GF-D8 (cell line): ENCODE results near the gene COX7A2L.
"Not testable (repeated sequence)": the region's sequence is repeated elsewhere in the genome, so short reads cannot be mapped to it uniquely, and the experiment has no call there.

Experiments used
- DNase-seq: peaks from one replicate; lab custom pipeline; 2025; lab: John Stamatoyannopoulos, UW

Gene COX7A2L

DNA sequence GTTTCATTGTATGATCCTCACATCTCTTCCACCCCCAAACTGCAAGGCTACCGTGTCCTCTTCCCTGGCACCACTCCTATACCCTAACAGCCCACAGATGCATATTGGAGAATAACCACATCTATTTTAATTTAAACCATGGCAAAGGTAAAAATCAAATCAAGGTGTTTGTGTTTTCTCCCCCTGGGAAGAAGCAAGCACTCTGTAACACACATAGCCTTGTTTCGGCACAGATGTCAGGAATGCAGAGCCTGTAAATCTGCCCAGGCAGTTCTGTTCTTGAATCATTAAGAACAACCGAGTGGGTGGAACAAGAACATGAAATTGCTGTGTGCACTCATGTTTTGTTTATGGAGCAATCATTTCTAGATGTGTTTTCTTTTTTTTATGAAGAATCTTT is 6.8 kb upstream of the COX7A2L start:
- DNase-seq = no peak

GRCh38 chr2:42366411-42366810 is 5.4 kb upstream of the COX7A2L start:
- DNase-seq = no peak

GRCh38 chr2:42364658-42365057 is 3.6 kb upstream of the COX7A2L start:
- DNase-seq = no peak

GRCh38 chr2:42363413-42363812 is 2.4 kb upstream of the COX7A2L start:
- DNase-seq = no peak

- DNase-seq = no peak
Observed at GRCh38 chr2:42361728-42362283, 789 bp upstream of the COX7A2L start.

GRCh38 chr2:42360493-42360889 is 526 bp downstream of the COX7A2L start:
- no peak for DNase-seq

DNA sequence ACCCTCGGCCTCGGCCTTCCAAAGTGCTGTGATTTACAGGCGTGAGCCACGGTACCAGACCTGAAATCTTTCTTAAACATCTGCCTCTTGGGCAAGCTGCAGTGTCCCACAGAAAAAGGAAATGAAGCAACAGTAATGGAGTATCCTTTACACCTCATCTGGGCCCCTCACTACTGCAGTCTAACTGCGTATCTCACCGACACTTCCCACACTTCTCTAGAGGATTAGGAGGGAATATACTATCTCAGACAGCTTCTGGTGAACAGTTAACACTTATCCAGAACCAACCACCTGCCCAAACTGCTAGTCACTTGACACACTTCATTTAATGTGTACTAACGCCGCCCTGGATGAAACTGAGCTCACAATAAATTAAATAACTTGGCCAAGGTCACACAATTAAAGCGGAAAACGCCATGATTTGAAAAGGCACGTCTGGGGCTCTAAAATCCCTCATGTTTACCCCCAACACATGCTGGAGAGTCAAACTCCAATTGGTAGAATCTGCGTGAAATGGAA is 993 bp downstream of the COX7A2L start:
- peak; percentile 82 for DNase-seq

- peak; percentile 42 for DNase-seq
Observed at GRCh38 chr2:42359304-42359964, 1.6 kb downstream of the COX7A2L start.

GRCh38 chr2:42353792-42354429 is 7.1 kb downstream of the COX7A2L start:
- no peak for DNase-seq

DNA sequence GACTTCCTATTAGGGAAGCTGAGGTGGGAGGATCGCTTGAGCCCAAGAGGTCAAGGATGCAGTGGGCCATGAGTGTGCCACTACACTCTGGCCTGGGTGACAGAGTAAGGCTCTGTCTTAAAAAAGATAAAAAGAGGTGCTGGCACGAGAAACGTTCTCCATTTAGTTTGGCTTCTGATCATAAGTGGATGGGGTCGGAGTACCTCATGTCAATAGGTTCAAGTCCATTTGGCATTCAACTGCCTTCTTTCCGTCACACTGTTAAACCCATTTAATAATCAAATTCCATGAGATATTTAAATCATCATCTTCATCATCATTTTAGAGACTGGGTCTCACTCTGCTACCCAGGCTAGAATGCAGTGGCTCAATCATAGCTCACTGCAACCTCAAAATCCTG is 9.2 kb downstream of the COX7A2L start:
- no peak for DNase-seq

DNA sequence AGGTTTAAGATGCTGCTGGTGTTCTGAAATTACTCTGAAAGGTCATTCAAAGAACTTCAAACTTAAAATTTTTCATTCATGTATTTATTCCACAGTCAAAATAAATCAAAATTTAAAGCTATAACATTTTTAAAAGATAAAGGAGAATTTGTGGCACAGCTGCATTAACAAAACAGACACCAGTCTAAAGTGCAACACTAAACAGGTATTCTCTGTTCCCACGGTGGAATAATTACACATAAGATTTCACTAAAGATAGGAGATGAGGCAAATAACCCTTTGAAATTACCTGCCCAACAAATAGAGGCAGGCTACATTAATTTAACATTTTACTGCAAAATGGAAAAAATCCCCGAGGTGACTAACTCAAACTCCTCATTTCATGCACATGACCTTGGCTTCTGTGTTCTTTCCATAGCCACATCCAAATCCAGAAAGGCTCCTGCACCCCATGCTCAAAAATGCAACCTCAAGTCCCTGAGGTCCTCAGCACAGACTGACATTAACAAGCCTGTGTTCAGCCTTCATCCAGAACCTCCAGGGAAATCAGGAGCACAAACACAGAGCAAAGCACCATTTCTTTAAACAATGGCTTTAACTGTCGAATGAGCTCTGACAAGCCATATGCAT is 10.5 kb downstream of the COX7A2L start:
- DNase-seq = no peak

GRCh38 chr2:42348113-42348805 is 12.8 kb downstream of the COX7A2L start:
- no peak for DNase-seq

GRCh38 chr2:42347518-42347917 is 13.5 kb downstream of the COX7A2L start:
- not testable (repeated sequence) for DNase-seq

DNA sequence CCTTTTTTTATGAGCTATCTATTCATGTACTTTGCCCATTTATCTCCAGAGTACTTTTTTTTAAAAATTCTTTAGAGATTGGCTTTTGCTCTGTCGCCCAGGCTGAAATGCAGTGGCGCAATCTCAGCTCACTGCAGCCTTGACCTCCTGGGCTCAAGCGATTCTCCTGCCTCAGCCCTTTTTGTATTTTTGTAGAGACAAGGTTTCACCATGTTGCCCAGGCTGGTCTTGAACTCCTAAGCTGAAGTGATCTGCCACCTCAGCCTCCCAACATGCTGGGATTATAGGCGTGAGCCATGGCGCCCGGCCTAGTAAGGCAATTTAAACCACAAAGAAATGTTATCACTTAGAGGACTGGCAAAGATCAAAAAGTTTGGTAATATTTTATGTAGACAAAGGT is 14.2 kb downstream of the COX7A2L start:
- DNase-seq = not testable (repeated sequence)

GRCh38 chr2:42345986-42346385 is 15.0 kb downstream of the COX7A2L start:
- no peak for DNase-seq

- no peak for DNase-seq
Observed at GRCh38 chr2:42342795-42343241, 18.2 kb downstream of the COX7A2L start.

- no peak for DNase-seq
Observed at GRCh38 chr2:42342061-42342794, 18.8 kb downstream of the COX7A2L start.

- no peak for DNase-seq
Observed at GRCh38 chr2:42340938-42341636, 19.9 kb downstream of the COX7A2L start.

DNA sequence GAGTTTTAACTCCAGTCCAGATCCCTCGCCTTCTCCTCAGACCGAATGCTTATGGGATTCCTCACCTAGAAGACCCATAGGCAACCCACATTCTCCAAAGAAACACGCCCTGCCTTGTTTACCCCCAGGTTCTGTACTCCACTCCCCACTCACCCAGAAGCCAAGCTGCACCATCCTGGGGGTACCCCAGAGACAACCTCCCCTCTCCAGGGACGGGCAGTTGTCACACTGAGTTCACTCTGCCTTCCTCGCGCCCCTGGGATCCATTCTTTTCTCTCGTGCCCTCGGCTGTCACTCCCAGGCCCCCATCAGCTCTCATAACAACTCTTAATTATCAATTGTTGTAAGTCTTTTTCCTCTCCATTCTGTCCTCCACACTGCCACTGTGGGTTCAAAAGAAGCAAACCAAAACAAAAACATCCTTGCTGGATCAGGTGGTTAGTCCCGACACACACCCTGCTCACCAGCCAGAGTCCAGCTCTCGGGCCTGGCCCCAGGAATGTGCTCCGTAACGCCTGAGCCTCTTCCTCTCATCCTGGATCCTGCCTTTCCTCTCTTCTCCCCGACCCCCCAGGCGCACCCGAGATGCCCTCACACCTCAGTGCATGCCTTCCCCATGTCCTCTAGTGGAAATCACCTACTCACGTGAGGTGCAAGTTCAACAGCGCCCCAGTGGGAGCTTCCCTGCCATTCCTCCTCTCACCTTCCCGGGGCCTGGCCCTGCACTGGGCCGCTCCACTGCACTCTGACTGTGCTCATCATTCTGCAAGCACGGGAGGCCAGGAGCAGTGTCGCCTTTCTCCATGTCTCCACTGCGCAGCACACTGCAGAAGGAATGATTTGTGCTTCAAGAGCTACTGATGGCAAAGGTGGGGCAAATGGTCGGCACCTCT is 20.7 kb downstream of the COX7A2L start:
- DNase-seq = no peak
